ENCODE measurements around the gene CYP4F22. TPM values are rescaled to one million over a fixed set of nuclear protein-coding genes. Genes with fewer than 3 reads are reported as not detected.

Gene CYP4F22
- total and polyA plus RNA-seq, 12 donors, result 0.11 to 0.34 TPM; not detected in 10

DNA sequence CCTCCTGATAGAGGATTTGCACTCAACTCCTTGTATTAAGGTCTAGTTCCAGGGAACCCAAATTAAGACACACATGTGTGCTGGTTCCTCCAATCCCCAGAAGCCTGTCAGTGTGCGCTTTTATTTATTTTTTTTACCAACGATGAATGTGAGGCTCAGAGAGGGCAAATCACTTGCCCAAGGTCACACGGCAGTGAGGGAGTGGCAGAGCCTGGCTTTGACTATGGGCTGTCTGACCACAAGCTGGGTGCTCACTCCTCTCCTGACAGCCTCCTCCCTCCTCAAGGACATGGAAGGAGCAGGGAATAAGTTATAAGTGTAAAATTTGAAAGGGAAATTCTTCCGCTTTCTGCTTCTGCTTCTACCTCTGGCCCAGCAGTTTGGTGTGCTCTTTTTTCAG is 48.9 kb downstream of the CYP4F22 start:
- H3K36me3 ChIP-seq (replicated peaks in 1 of 2), result no peaks in the 10 kb centered on the region
- intact Hi-C loops (cut with DNase I), result loop anchor here (2.0 to 10.0 kb wide), 7 partner anchors 102 to 465 kb away; partner anchors contain the start of gene AKAP8 (in 1 of the 2)
- no peak overlapping the region for H3K4me3 ChIP-seq
- H3K4me1 ChIP-seq (replicated peaks in 1 of 2), result peaks cover 6 to 12% of the 10 kb centered on the region in 2 donors
- no peak for TF ChIP-seq CTCF (IDR thresholded peaks at IDR 0.05)
- no peak for TF ChIP-seq POLR2A (IDR thresholded peaks at IDR 0.05)
- H3K27me3 ChIP-seq, result no peaks in the 10 kb centered on the region
- H3K27ac ChIP-seq, result no peak overlapping the region
- no peaks in the 10 kb centered on the region for H3K9me3 ChIP-seq (replicated peaks in 1 of 3)
- WGBS, 4 donors, result 52 to 57% (median 55%) methylated on average over 4 of the region's 4 CpGs
- DNase-seq, result no peak

DNA sequence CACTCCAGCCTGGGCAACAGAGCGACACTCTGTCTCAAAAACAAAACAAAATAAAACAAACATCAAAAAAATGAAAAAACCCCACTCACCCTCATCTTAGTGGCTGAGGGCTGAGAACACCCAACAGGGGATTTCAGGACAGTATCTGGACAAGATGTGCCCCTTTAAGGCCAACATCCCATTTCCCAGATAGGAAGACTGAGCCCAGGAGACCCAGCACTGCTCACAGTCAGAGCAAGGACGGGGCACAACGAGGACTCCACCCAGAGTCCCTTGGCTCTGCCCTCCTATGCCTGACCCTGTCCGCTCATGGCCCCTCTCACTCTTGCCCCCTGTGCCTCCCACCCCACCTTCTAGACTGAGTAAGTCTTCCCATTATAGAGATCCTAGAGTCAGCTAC is 53.8 kb downstream of the CYP4F22 start:
- intact Hi-C loops (cut with DNase I), result no loop called here
- Histone ChIP-seq H3K4me1 (replicated peaks in 1 of 2) (peaks cover 0 to 5% of the 10 kb centered on the region in 2 donors), H3K36me3 (replicated peaks in 1 of 2) (no peaks in the 10 kb centered on the region), H3K27me3 (no peaks in the 10 kb centered on the region), H3K27ac (no peak overlapping the region), H3K9me3 (replicated peaks in 1 of 3) (no peaks in the 10 kb centered on the region), H3K4me3 (no peak overlapping the region)
- TF ChIP-seq CTCF (IDR thresholded peaks at IDR 0.05) (no peak), POLR2A (IDR thresholded peaks at IDR 0.05) (no peak)
- 85 to 90% (median 86%) methylated on average over 4 of the region's 4 CpGs for WGBS, 4 donors
- no peak for DNase-seq

DNA sequence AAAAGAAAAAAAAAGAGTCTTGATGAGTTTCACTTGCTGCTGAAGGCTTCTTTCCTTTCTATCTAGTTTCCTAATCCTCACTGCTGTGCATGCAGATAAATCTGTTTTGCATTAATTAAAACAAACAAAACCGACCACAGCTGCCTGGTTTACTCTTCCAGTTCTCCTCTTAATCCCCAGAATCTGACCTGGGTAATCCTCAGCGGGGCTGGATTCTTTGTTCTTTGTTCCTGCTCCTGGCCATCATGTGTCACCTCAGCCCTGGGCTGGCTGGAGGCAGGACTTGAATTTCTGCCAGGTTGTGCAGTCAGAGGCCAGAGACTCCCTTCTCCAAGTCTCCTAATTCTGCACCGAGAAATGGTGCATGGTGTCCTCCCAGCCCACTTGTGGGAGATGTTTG is 54.5 kb downstream of the CYP4F22 start:
- 22 to 34% (median 23%) methylated on average over 2 to 3 of the region's 3 CpGs for WGBS, 4 donors
- no peak overlapping the region for H3K4me3 ChIP-seq
- TF ChIP-seq CTCF (IDR thresholded peaks at IDR 0.05), result no peak
- TF ChIP-seq POLR2A (IDR thresholded peaks at IDR 0.05), result no peak
- intact Hi-C loops (cut with DNase I), result no loop called here
- H3K36me3 ChIP-seq (replicated peaks in 1 of 2), result no peaks in the 10 kb centered on the region
- H3K9me3 ChIP-seq (replicated peaks in 1 of 3), result no peaks in the 10 kb centered on the region
- H3K27ac ChIP-seq, result no peak overlapping the region
- no peaks in the 10 kb centered on the region for H3K27me3 ChIP-seq
- H3K4me1 ChIP-seq (replicated peaks in 1 of 2), result peaks cover 0 to 5% of the 10 kb centered on the region in 2 donors
- DNase-seq, result peak in 4 of 7 donors; percentile 26 to 32 (median 30)

DNA sequence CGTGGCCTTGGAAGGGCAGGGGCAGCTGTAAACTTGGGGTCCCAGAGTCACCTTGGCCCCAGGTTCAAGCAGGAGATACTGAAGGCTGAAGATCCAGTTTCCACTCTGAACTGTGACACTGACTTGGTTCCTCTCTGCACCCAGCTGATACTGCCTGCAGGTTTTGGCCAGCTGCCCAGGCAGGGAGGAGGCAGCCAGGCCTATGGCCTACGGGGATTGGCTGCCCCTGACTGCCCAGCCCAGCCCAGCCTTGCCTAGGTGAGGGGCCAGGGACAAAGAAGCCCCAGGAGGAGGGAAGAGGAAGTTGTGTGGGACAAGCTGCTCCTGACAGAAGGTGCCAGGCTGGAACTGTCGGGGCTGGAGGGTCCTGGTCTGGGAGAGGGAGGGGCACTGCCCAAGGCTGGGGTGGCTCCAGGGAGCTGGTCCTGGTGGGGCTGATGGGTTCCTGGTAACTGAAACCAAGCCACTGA is 55.0 kb downstream of the CYP4F22 start:
- no peak overlapping the region for H3K4me3 ChIP-seq
- H3K27ac ChIP-seq, result no peak overlapping the region
- TF ChIP-seq POLR2A (IDR thresholded peaks at IDR 0.05) (no peak), CTCF (IDR thresholded peaks at IDR 0.05) (no peak)
- no peaks in the 10 kb centered on the region for H3K27me3 ChIP-seq
- WGBS, 4 donors, result 14 to 42% (median 20%) methylated on average over 2 to 3 of the region's 3 CpGs
- no peaks in the 10 kb centered on the region for H3K9me3 ChIP-seq (replicated peaks in 1 of 3)
- peak; percentile 56 to 74 (median 62) for DNase-seq
- peaks cover 0 to 5% of the 10 kb centered on the region in 2 donors for H3K4me1 ChIP-seq (replicated peaks in 1 of 2)
- no peaks in the 10 kb centered on the region for H3K36me3 ChIP-seq (replicated peaks in 1 of 2)
- intact Hi-C loops (cut with DNase I), result no loop called here
